OCI-LY7 (cell line): Measurements from ENCODE around the gene TENT5D. TPM values are rescaled to one million over a fixed set of nuclear protein-coding genes. Genes with fewer than 3 reads are reported as not detected.
"Not testable (repeated sequence)": the region's sequence is repeated elsewhere in the genome, so short reads cannot be mapped to it uniquely, and the experiment has no call there.

Experiments
- Bru-seq: library from RNA; stranded (reverse); fragments of 400-500 nt; gene quantifications from one replicate; lab custom pipeline; 2021; lab: Mats Ljungman, UMichigan
- BruChase-seq, 2 experiments: library from RNA; stranded (reverse); fragments of 400-500 nt; gene quantifications; one replicate each; lab custom pipeline; 2021; lab: Mats Ljungman, UMichigan
- BruUV-seq: library from RNA; stranded (reverse); fragments of 400-500 nt; replicated peaks from 2 replicates; lab custom pipeline; 2021; lab: Mats Ljungman, UMichigan
- CTCF ChIA-PET: fragments of 300-600 bp; sonication (Branson Sonifier 250); formaldehyde crosslinking; loops from one replicate; lab custom pipeline; 2022; ENCODE audit warnings: antibody characterized with exemption; ENCODE audit not compliant: unreplicated experiment; lab: Charles Lee
- POLR2A ChIA-PET: fragments of 300-600 bp; sonication (Branson Sonifier 250); formaldehyde crosslinking; loops from one replicate; lab custom pipeline; 2022; ENCODE audit warnings: antibody characterized with exemption; lab: Charles Lee
- DNase-seq: peaks from one replicate; pipeline ENCODE4 v3.0.0-alpha.2; 2015; ENCODE audit warnings: low spot score
- H2AFZ ChIP-seq: fragments of 200-600 bp; sonication (generic), shearing (Covaris generic); 2 replicates; pipeline ENCODE4 v1.6.1; 2014; ENCODE audit warnings: mild to moderate bottlenecking, antibody characterized with exemption, low read length, moderate library complexity
- H3K27ac ChIP-seq: fragments of 200-600 bp; sonication (generic); 2 replicates; pipeline ENCODE4 v1.5.1; 2014; ENCODE audit warnings: mixed run types, low read depth, mild to moderate bottlenecking, moderate library complexity, low read length, inconsistent platforms; ENCODE audit not compliant: poor library complexity, severe bottlenecking
- H3K36me3 ChIP-seq: fragments of 200-600 bp; sonication (generic); 2 replicates; pipeline ENCODE4 v1.6.1; 2014; ENCODE audit warnings: mild to moderate bottlenecking, antibody characterized with exemption, low read length, moderate library complexity, mixed read lengths; ENCODE audit not compliant: insufficient read depth
- H3K4me1 ChIP-seq: fragments of 200-600 bp; sonication (generic); 2 replicates; pipeline ENCODE4 v1.5.1; 2014; ENCODE audit warnings: mild to moderate bottlenecking, low read length; ENCODE audit not compliant: insufficient read depth, poor library complexity, severe bottlenecking
- H3K4me2 ChIP-seq: fragments of 200-600 bp; sonication (generic); 2 replicates; pipeline ENCODE4 v1.6.1; 2014; ENCODE audit warnings: mild to moderate bottlenecking, low read length
- H3K4me3 ChIP-seq: fragments of 200-600 bp; sonication (generic); 2 replicates; pipeline ENCODE4 v1.5.1; 2014; ENCODE audit warnings: mild to moderate bottlenecking, low read depth, low read length; ENCODE audit not compliant: poor library complexity, severe bottlenecking
- H3K79me2 ChIP-seq: fragments of 200-600 bp; sonication (generic); 2 replicates; pipeline ENCODE4 v1.6.1; 2016; ENCODE audit warnings: low read depth, mild to moderate bottlenecking, low read length, moderate library complexity, mixed read lengths; ENCODE audit not compliant: insufficient read depth
- H3K9me2 ChIP-seq: fragments of 200-600 bp; sonication (generic); 2 replicates; pipeline ENCODE4 v1.6.1; 2016; ENCODE audit warnings: mild to moderate bottlenecking, low read length, mixed read lengths; ENCODE audit not compliant: insufficient read depth
- H3K9me3 ChIP-seq: fragments of 200-600 bp; sonication (generic); 2 replicates; pipeline ENCODE4 v1.6.1; 2014; ENCODE audit warnings: mild to moderate bottlenecking, mixed run types, low read length, mixed read lengths
- H4K20me1 ChIP-seq: fragments of 200-600 bp; sonication (generic); 2 replicates; pipeline ENCODE4 v1.6.1; 2014; ENCODE audit warnings: mild to moderate bottlenecking, antibody characterized with exemption, low read length, moderate library complexity, mixed read lengths; ENCODE audit not compliant: insufficient read depth
- CTCF ChIP-seq: fragments of 200-600 bp; sonication (generic); conservative IDR thresholded peaks from 2 replicates; pipeline ENCODE4 v1.5.1; 2014; ENCODE audit warnings: mild to moderate bottlenecking, antibody characterized with exemption, low read length, moderate library complexity, mixed read lengths
- EZH2phosphoT487 ChIP-seq: fragments of 200-600 bp; sonication (generic); IDR thresholded peaks from 2 replicates; pipeline ENCODE4 v1.6.1; 2018; ENCODE audit warnings: low read depth, borderline replicate concordance, mild to moderate bottlenecking, mixed run types, antibody characterized with exemption, low read length, moderate library complexity, mixed read lengths
- intact Hi-C: fragments of 100-400 bp; cut with micrococcal nuclease; formaldehyde crosslinking; loops from one replicate; pipeline ENCODE4 v1.10.0; 2022; ENCODE audit not compliant: unreplicated experiment
- long read RNA-seq: library from polyadenylated mRNA; stranded (forward); transcript quantifications from one replicate; pipeline ENCODE4 v2.0.0, GENCODE V29; 2022
- total RNA-seq, 2 experiments: library from RNA; depleted of rRNA in 1 of 2; stranded (reverse); fragments of >200 nt in 1 of 2; shearing (Covaris generic) in 1 of 2; gene quantifications; 2 replicates each; pipeline ENCODE4 v1.2.3, GENCODE V29; 2014 to 2022

The TENT5D gene
- not detected in 2 replicates for total RNA-seq (2014; rRNA removed; shearing (Covaris generic))
- total RNA-seq (2022): not detected in 2 replicates
- percentile 5 among the genes with signal in this experiment for Bru-seq, nascent RNA
- percentile 4 among the genes with signal in this experiment for BruChase-seq, experiment 1, labeled RNA remaining after a 6-hour chase
- BruChase-seq, experiment 2, labeled RNA remaining after a 2-hour chase: percentile 3 among the genes with signal in this experiment
- long read RNA-seq: 0 reads

GRCh38 chrX:80420147-80420546 lies at the start of gene TENT5D:
TSS of gene TENT5D (plus strand) at chrX:80420447. CDS start at chrX:80442540, 22,093 bp downstream.
- no TSS peak for BruUV-seq
- Histone ChIP-seq H3K9me3 (no peaks in the 10 kb centered on the region), H3K27ac (no peak within 1 kb of the TSS), H4K20me1 (no peaks in the 10 kb centered on the region), H3K4me1 (no peaks in the 10 kb centered on the region), H3K4me2 (no peak within 1 kb of the TSS), H3K9me2 (no peaks in the 10 kb centered on the region), H3K79me2 (no peaks in the 10 kb centered on the region), H3K36me3 (no peaks in the 10 kb centered on the region), H2AFZ (no peak within 1 kb of the TSS), H3K4me3 (no peak within 1 kb of the TSS)
- DNase-seq: no peak
- ChIA-PET CTCF (no interaction called here), POLR2A (no interaction called here)
- TF ChIP-seq EZH2phosphoT487 (no peak), CTCF (no peak)
- intact Hi-C loops: no loop called here

- H3K9me2 ChIP-seq, CTCF ChIA-PET, H3K4me1 ChIP-seq, H2AFZ ChIP-seq, H3K4me2 ChIP-seq, H4K20me1 ChIP-seq, DNase-seq, intact Hi-C loops, H3K79me2 ChIP-seq, H3K36me3 ChIP-seq, BruUV-seq, H3K27ac ChIP-seq, H3K4me3 ChIP-seq, POLR2A ChIA-PET, H3K9me3 ChIP-seq: not testable (repeated sequence)
Observed at GRCh38 chrX:80385651-80386050, 34.6 kb upstream of the TENT5D start.

- Histone ChIP-seq H4K20me1 (no peaks in the 10 kb centered on the region), H3K4me2 (no peak overlapping the region), H3K9me3 (no peaks in the 10 kb centered on the region), H2AFZ (no peak overlapping the region), H3K79me2 (no peaks in the 10 kb centered on the region), H3K4me3 (no peak overlapping the region), H3K9me2 (no peaks in the 10 kb centered on the region), H3K36me3 (no peaks in the 10 kb centered on the region), H3K27ac (no peak overlapping the region), H3K4me1 (no peaks in the 10 kb centered on the region)
- TF ChIP-seq EZH2phosphoT487: no peak
- TF ChIP-seq CTCF: no peak
- intact Hi-C loops: no loop called here
- BruUV-seq: no TSS peak
- no peak for DNase-seq
- POLR2A ChIA-PET: no interaction called here
- CTCF ChIA-PET: no interaction called here
Observed at GRCh38 chrX:80388206-80388605, 32.0 kb upstream of the TENT5D start.
